Small intestine (tissue), 7 donors: ENCODE data around the gene IGF2R. TPM values are rescaled to one million over a fixed set of nuclear protein-coding genes. Genes with fewer than 3 reads are reported as not detected.

Source experiments
- DNase-seq, 2 donors: peaks; one replicate each; pipeline versions ENCODE4 v3.0.0 to v3.0.0-alpha.2; 2013
- FAIRE-seq: peaks from 2 replicates; lab custom pipeline; 2012; peaks lifted over from hg19 to GRCh38; lab: Jason Lieb, UNC
- H3K27ac ChIP-seq, 3 donors: one replicate each; pipeline ENCODE4 v1.5.1; 2013; ENCODE audit warnings: low read length in 2 of 3, mild to moderate bottlenecking in 2 of 3, control low read depth in 1 of 3, inconsistent platforms in 1 of 3, low read depth in 1 of 3, moderate library complexity in 1 of 3
- H3K27me3 ChIP-seq, 3 donors: one replicate each; pipeline ENCODE4 v1.6.1; 2013; ENCODE audit warnings: low read length in 3 of 3, inconsistent platforms in 1 of 3; ENCODE audit not compliant: control insufficient read depth in 3 of 3, insufficient read depth in 3 of 3
- H3K36me3 ChIP-seq, 3 donors: one replicate each; pipeline ENCODE4 v1.6.1; 2013; ENCODE audit warnings: low read length in 3 of 3, inconsistent platforms in 1 of 3, low read depth in 1 of 3, mild to moderate bottlenecking in 1 of 3, moderate library complexity in 1 of 3; ENCODE audit not compliant: control insufficient read depth in 3 of 3, insufficient read depth in 2 of 3
- H3K4me1 ChIP-seq, 3 donors: one replicate each; pipeline ENCODE4 v1.6.1; 2013; ENCODE audit warnings: low read length in 2 of 3, inconsistent platforms in 1 of 3, low read depth in 1 of 3, mild to moderate bottlenecking in 1 of 3, moderate library complexity in 1 of 3; ENCODE audit not compliant: control insufficient read depth in 3 of 3, insufficient read depth in 2 of 3
- H3K4me3 ChIP-seq, 3 donors: one replicate each; pipeline ENCODE4 v1.5.1; 2013; ENCODE audit warnings: low read length in 3 of 3, control low read depth in 1 of 3, inconsistent platforms in 1 of 3, low read depth in 1 of 3, mild to moderate bottlenecking in 1 of 3, moderate library complexity in 1 of 3
- H3K9me3 ChIP-seq, 2 donors: one replicate each; pipeline ENCODE4 v1.6.1; 2013; ENCODE audit warnings: low read depth in 1 of 2, low read length in 1 of 2; ENCODE audit not compliant: control insufficient read depth in 2 of 2, insufficient read depth in 1 of 2
- WGBS, 3 donors: extraction: QIAGEN DNeasy Blood & Tissue Kit; methylation state at CpG; one replicate each; pipeline ENCODE4 v1.1.7; 2013; 5-methylcytosine and 5-hydroxymethylcytosine counted together
- polyA plus RNA-seq, 4 donors: library from polyadenylated mRNA; stranded (reverse) in 3 of 4; unstranded in 1 of 4; fragments of 200-250 nt in 3 of 4; fragments of 120-200 nt in 1 of 4; gene quantifications; one replicate each; pipeline versions ENCODE4 v1.2.1 to v1.2.3, GENCODE V29; 2013
- donor health status: healthy with polysubstance abuse.
- donor health status: control.
- donor health status: control.
- donor health status: Bipolar disorder and iron deficiency.
- donor health status: healthy.

The IGF2R gene
- polyA plus RNA-seq, 4 donors: 4.9 to 111 (median 14.7) TPM

- FAIRE-seq: no peak
These were observed 20.1 kb downstream of the IGF2R start for GRCh38 chr6:159988983-159989454.

GRCh38 chr6:159989492-159990480 is 20.9 kb downstream of the IGF2R start:
- Histone ChIP-seq H3K4me1 (peaks cover 0 to 17% (median 7%) of the 10 kb centered on the region in 3 donors), H3K36me3 (peaks cover 0 to 5% (median 4%) of the 10 kb centered on the region in 3 donors), H3K27ac (no peak overlapping the region), H3K27me3 (no peaks in the 10 kb centered on the region), H3K9me3 (no peaks in the 10 kb centered on the region), H3K4me3 (no peak overlapping the region)
- FAIRE-seq (no peak), DNase-seq (no peak)
- 72 to 88% (median 75%) methylated on average over 10 of the region's 10 CpGs for WGBS, 3 donors

More at GRCh38 chr6:159988983-159989454, 20.1 kb downstream of the IGF2R start:
- H3K27me3 ChIP-seq: no peaks in the 10 kb centered on the region
- peaks cover 0 to 20% (median 7%) of the 10 kb centered on the region in 3 donors for H3K4me1 ChIP-seq
- no peak for DNase-seq
- H3K4me3 ChIP-seq: no peak overlapping the region
- H3K27ac ChIP-seq: no peak overlapping the region
- WGBS, 3 donors: 77 to 86% (median 78%) methylated on average over 7 of the region's 7 CpGs
- H3K9me3 ChIP-seq: no peaks in the 10 kb centered on the region
- peaks cover 0 to 5% (median 4%) of the 10 kb centered on the region in 3 donors for H3K36me3 ChIP-seq

- FAIRE-seq: no peak
- WGBS, 3 donors: 92 to 97% (median 96%) methylated on average over 1 of the region's 1 CpG
These were observed 23.5 kb downstream of the IGF2R start for GRCh38 chr6:159992366-159992765.

GRCh38 chr6:159995405-159995804 is 26.5 kb downstream of the IGF2R start:
- H3K27me3 ChIP-seq: no peaks in the 10 kb centered on the region
- H3K9me3 ChIP-seq: no peaks in the 10 kb centered on the region
- FAIRE-seq (no peak), DNase-seq (no peak)
- peaks cover 0 to 29% (median 5%) of the 10 kb centered on the region in 3 donors for H3K36me3 ChIP-seq
- no peaks in the 10 kb centered on the region for H3K4me1 ChIP-seq
- H3K4me3 ChIP-seq: no peak overlapping the region
- WGBS, 3 donors: 79 to 99% (median 98%) methylated on average over 2 of the region's 2 CpGs
- no peak overlapping the region for H3K27ac ChIP-seq

More at GRCh38 chr6:159992366-159992765, 23.5 kb downstream of the IGF2R start:
- H3K27me3 ChIP-seq: no peaks in the 10 kb centered on the region
- no peaks in the 10 kb centered on the region for H3K9me3 ChIP-seq
- no peak for DNase-seq
- H3K4me1 ChIP-seq: peaks cover 0 to 13% (median 7%) of the 10 kb centered on the region in 3 donors
- H3K4me3 ChIP-seq: no peak overlapping the region
- no peak overlapping the region for H3K27ac ChIP-seq
- peaks cover 0 to 19% (median 5%) of the 10 kb centered on the region in 3 donors for H3K36me3 ChIP-seq

GRCh38 chr6:159996087-159996622 is 27.3 kb downstream of the IGF2R start:
- Histone ChIP-seq H3K36me3 (peaks cover 0 to 31% (median 5%) of the 10 kb centered on the region in 3 donors), H3K9me3 (no peaks in the 10 kb centered on the region), H3K27ac (no peak overlapping the region), H3K4me1 (no peaks in the 10 kb centered on the region), H3K4me3 (no peak overlapping the region), H3K27me3 (no peaks in the 10 kb centered on the region)
- FAIRE-seq (no peak), DNase-seq (no peak)
- WGBS, 3 donors: 82 to 91% (median 90%) methylated on average over 5 of the region's 5 CpGs

- Histone ChIP-seq H3K4me1 (no peaks in the 10 kb centered on the region), H3K27me3 (no peaks in the 10 kb centered on the region), H3K4me3 (no peak overlapping the region), H3K36me3 (peaks cover 0 to 31% (median under 1%) of the 10 kb centered on the region in 3 donors), H3K9me3 (no peaks in the 10 kb centered on the region), H3K27ac (no peak overlapping the region)
- DNase-seq (no peak), FAIRE-seq (no peak)
- 92 to 94% (median 94%) methylated on average over 12 of the region's 12 CpGs for WGBS, 3 donors
These were observed 28.0 kb downstream of the IGF2R start for GRCh38 chr6:159996626-159997497.

- DNase-seq (no peak), FAIRE-seq (no peak)
- WGBS, 3 donors: 92 to 96% (median 94%) methylated on average over 11 of the region's 11 CpGs
- no peaks in the 10 kb centered on the region for H3K4me1 ChIP-seq
- H3K4me3 ChIP-seq: no peak overlapping the region
- H3K9me3 ChIP-seq: no peaks in the 10 kb centered on the region
- H3K27ac ChIP-seq: no peak overlapping the region
- no peaks in the 10 kb centered on the region for H3K27me3 ChIP-seq
- H3K36me3 ChIP-seq: peaks cover 0 to 31% (median 0%) of the 10 kb centered on the region in 3 donors
These were observed 28.7 kb downstream of the IGF2R start for GRCh38 chr6:159997498-159998101.
